Muscle layer of colon (tissue), 2 donors: ENCODE data around the gene EIF1AD.
A peak's percentile ranks its signal among the peaks of the same experiment; 100 is the strongest.
"Not testable (repeated sequence)": the region's sequence is repeated elsewhere in the genome, so short reads cannot be mapped to it uniquely, and the experiment has no call there.

Source experiments
- H3K27ac ChIP-seq: one replicate; pipeline ENCODE4 v1.7.0; 2013; ENCODE audit warnings: low read depth, mild to moderate bottlenecking, low read length, moderate library complexity
- H3K27me3 ChIP-seq, 2 donors: one replicate each; pipeline ENCODE4 v1.7.0; 2013; ENCODE audit warnings: low read length in 2 of 2, mild to moderate bottlenecking in 2 of 2; ENCODE audit not compliant: insufficient read depth in 2 of 2, control insufficient read depth in 1 of 2
- H3K36me3 ChIP-seq: one replicate; pipeline ENCODE4 v1.7.0; 2013; ENCODE audit warnings: mild to moderate bottlenecking, low read length; ENCODE audit not compliant: insufficient read depth
- H3K4me1 ChIP-seq: one replicate; pipeline ENCODE4 v1.7.0; 2013; ENCODE audit warnings: mild to moderate bottlenecking, low read length; ENCODE audit not compliant: insufficient read depth
- H3K4me3 ChIP-seq, 2 donors: one replicate each; pipeline ENCODE4 v1.7.0; 2013; ENCODE audit warnings: low read length in 2 of 2, low read depth in 1 of 2, mild to moderate bottlenecking in 1 of 2, moderate library complexity in 1 of 2
- H3K9ac ChIP-seq: one replicate; pipeline ENCODE4 v1.7.0; 2013; ENCODE audit warnings: low read length
- H3K9me3 ChIP-seq: one replicate; pipeline ENCODE4 v1.7.0; 2013; ENCODE audit warnings: mild to moderate bottlenecking, low read length
- donor health status: abdominal sarcoma.
- donor health status: Adenocarcinoma of cecum.

The EIF1AD gene

DNA sequence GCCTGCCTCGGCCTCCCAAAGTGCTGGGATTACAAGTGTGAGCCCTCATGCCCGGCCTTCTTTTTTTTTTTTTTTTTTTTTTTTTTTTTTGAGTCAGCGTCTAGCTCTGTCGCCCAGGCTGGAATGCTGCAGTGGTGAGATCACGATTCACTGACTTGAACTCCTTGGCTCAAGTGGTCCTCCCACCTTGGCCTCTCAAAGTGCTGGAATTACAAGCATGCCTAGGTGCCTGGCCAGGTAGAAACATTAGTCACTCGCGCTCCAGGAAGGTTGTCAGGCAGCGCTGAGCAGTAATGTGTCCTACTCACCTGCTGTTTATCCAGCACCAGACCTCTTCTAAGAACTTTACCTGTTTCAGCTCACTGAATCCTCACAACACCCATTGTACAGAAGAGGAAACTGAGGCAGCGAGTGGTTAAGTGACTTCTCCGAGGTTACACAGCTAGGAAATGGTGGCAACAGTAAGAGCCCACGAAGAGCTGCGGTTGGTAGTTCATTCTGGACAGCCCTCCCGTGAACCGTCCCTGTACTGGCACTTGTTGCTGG lies 9.4 kb upstream of the EIF1AD start:
- Histone ChIP-seq H3K9ac (no peak overlapping the region), H3K9me3 (no peaks in the 10 kb centered on the region), H3K27me3 (peaks cover 11 to 19% of the 10 kb centered on the region in 2 donors), H3K4me3 (peak overlapping the region in 1 of 2 donors; percentile 42), H3K4me1 (peaks cover 4% of the 10 kb centered on the region), H3K36me3 (no peaks in the 10 kb centered on the region), H3K27ac (no peak overlapping the region)

DNA sequence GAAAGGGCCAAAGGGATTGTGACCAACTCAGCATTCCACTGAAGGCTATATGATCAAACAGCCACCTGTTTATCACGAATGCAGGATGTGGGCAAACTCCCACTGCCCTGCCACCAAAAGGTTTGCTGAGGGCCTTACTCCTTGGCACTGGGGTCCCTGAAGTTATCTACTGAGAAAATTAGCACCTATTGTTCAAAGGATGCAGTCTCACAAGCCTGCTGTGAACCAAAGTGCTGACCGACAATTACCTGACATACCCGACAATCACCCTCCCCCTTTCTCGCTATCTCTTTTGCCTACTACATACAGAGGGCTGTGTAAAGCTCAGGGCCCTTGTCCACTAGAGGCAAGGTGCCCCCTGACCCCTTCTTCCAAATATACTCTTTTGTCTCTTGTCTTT lies 8.1 kb upstream of the EIF1AD start:
- H3K36me3 ChIP-seq, H3K9me3 ChIP-seq, H3K9ac ChIP-seq, H3K4me3 ChIP-seq, H3K27ac ChIP-seq, H3K4me1 ChIP-seq: not testable (repeated sequence)
- peaks cover 11 to 19% of the 10 kb centered on the region in 2 donors for H3K27me3 ChIP-seq

DNA sequence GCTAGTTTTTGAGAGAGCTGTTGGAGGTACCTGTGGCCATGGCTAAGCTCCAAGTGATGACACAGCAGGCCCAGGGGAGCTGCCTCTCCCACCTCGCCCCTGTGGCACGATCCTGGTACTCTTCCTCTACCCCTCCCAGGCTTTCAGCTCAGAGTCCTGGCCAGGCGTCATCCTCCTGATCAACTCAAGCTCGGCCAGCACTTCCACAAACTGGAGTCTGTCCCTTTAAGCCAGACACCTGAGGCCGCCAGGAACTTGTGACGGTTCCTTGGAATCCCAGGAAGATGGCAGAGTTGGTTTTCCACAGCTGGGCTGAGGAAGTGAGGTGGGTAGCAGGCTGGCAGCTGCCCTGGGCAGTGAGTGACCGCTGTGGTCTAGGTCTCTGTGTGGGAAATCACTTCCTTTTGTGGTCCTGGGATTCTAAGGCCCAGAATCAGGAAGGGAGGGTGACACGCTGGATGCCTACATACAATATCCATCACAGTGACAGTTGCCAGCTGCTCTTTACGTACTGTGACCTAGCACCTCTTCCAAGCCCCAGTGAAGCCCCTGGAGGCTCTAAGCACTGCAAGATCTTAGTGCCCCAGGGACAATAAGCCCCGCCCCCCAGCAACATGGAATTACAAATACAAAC lies 6.6 kb upstream of the EIF1AD start:
- H3K27ac ChIP-seq, result no peak overlapping the region
- H3K4me1 ChIP-seq, result peaks cover 4% of the 10 kb centered on the region
- H3K4me3 ChIP-seq, result no peak overlapping the region
- H3K9ac ChIP-seq, result no peak overlapping the region
- H3K36me3 ChIP-seq, result peaks cover 14% of the 10 kb centered on the region
- H3K9me3 ChIP-seq, result no peaks in the 10 kb centered on the region
- H3K27me3 ChIP-seq, result peaks cover 10 to 14% of the 10 kb centered on the region in 2 donors

DNA sequence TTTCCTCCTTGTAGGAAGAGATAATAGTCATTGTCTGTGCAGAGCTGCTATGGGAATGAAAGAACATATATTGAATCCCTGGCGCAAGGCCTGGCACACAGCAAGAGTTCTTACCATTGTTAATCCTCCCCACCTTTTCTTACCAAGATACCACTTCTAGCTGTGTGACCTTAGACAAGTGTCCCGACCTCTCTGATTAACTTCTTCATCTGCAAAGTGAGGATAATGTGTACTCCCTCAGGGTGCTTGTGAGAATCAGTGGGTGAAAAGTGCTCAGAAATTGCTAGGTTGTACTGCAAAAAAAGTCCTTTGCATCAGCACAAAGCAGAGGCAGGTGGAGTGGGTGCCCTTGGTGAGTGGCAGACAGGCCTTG lies 6.1 kb upstream of the EIF1AD start:
- H3K4me1 ChIP-seq, result peaks cover 9% of the 10 kb centered on the region
- no peak overlapping the region for H3K9ac ChIP-seq
- H3K36me3 ChIP-seq, result peaks cover 15% of the 10 kb centered on the region
- H3K4me3 ChIP-seq, result no peak overlapping the region
- H3K9me3 ChIP-seq, result no peaks in the 10 kb centered on the region
- no peak overlapping the region for H3K27ac ChIP-seq
- H3K27me3 ChIP-seq, result peaks cover 5 to 10% of the 10 kb centered on the region in 2 donors

DNA sequence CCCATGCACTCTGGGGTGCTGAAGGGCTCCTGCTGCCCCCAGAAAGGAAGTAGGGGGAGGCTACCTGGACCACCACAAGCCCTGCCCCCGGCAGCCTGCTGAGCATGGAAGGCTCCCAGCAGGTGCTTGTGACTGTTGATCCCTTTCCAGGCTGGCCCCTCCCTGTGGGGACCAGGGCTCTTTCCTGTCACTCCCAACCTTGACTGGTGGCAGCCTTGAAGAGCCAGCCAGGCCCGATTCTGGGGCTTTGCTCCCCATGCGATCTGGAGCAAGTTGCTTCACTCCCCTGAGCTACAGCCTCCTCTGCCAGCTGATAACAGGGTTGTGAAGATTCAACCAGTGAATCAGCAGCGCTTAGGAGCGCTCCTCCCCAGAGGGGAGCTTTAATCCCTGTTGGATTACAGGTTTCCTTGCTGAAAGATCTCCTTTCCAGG lies 5.3 kb upstream of the EIF1AD start:
- Histone ChIP-seq H3K4me1 (peaks cover 12% of the 10 kb centered on the region), H3K27ac (no peak overlapping the region), H3K9ac (no peak overlapping the region), H3K9me3 (no peaks in the 10 kb centered on the region), H3K27me3 (peaks cover 0 to 8% of the 10 kb centered on the region in 2 donors), H3K36me3 (peaks cover 15% of the 10 kb centered on the region), H3K4me3 (no peak overlapping the region)

- no peak overlapping the region for H3K4me3 ChIP-seq
- peaks cover 12% of the 10 kb centered on the region for H3K4me1 ChIP-seq
- H3K27ac ChIP-seq, result no peak overlapping the region
- no peak overlapping the region for H3K9ac ChIP-seq
- H3K27me3 ChIP-seq, result peaks cover 0 to 4% of the 10 kb centered on the region in 2 donors
- H3K36me3 ChIP-seq, result peaks cover 15% of the 10 kb centered on the region
- H3K9me3 ChIP-seq, result no peaks in the 10 kb centered on the region
Measured at GRCh38 chr11:66006891-66007176, 4.9 kb upstream of the EIF1AD start.

DNA sequence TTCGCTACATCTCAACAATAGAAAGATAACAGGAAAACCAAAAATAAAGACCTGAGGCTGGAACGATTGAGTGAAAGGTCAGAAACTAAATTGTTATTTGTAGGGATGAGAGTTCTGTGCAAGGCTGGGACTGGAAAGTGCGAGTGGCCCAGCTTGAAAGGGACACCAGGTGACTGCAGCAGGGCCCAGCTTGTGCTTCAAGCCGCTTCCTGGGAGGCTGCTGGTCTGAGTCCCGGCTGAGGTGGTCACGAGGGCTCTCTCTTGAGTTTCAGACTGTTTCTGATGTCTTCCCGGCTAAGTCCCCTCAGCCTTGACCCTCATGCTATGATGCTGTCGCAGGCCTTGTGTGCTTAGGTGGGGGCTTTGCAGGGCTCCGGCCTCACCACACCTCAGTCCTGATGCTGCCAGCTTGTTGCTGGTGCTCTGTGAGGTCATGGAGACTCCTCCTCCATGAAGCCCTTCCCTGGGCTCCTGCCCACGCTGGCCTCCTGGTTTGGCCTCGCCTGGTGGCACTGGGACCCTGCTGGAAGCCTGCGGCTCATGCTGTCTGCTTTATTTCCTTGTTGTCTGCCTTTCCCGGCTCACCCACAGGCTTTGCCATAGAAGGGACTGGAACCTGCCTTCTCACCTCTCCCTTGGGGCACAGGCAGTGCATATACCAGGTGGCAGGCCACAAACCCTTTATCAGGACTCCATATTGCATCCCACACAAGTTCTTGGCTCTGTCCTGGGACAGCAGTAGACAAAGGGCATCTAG lies 4.4 kb upstream of the EIF1AD start:
- H3K4me3 ChIP-seq, result no peak overlapping the region
- no peaks in the 10 kb centered on the region for H3K9me3 ChIP-seq
- H3K9ac ChIP-seq, result no peak overlapping the region
- no peak overlapping the region for H3K27ac ChIP-seq
- peaks cover 8% of the 10 kb centered on the region for H3K4me1 ChIP-seq
- peaks cover 15% of the 10 kb centered on the region for H3K36me3 ChIP-seq
- no peaks in the 10 kb centered on the region for H3K27me3 ChIP-seq

- Histone ChIP-seq H3K9me3 (no peaks in the 10 kb centered on the region), H3K27ac (no peak overlapping the region), H3K27me3 (no peaks in the 10 kb centered on the region), H3K9ac (no peak overlapping the region), H3K4me1 (peaks cover 16% of the 10 kb centered on the region), H3K36me3 (peaks cover 28% of the 10 kb centered on the region), H3K4me3 (no peak overlapping the region)
Measured at GRCh38 chr11:66004186-66004585, 2.2 kb upstream of the EIF1AD start.

DNA sequence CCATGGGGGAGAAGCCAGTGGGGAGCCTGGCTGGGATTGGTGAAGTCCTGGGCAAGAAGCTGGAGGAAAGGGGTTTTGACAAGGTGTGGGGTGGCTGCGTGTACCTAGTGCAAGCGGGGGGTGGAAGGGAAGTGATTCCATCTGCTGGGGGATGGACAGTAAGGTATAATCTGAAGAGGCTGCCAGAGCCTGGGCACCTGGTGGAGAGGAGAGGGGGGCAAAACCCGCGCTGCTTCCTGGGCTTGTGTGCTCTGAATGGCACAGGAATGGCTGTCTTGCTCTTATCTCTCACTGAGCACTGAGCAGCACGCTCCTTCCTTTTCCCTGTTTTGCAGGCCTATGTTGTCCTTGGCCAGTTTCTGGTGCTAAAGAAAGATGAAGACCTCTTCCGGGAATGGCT lies 1.3 kb upstream of the EIF1AD start:
- H3K9me3 ChIP-seq, result no peaks in the 10 kb centered on the region
- H3K27me3 ChIP-seq, result no peaks in the 10 kb centered on the region
- H3K4me1 ChIP-seq, result peaks cover 16% of the 10 kb centered on the region
- H3K9ac ChIP-seq, result peak overlapping the region; percentile 62
- peaks cover 37% of the 10 kb centered on the region for H3K36me3 ChIP-seq
- peak overlapping the region; percentile 98 to 100 for H3K4me3 ChIP-seq
- H3K27ac ChIP-seq, result peak overlapping the region; percentile 93

DNA sequence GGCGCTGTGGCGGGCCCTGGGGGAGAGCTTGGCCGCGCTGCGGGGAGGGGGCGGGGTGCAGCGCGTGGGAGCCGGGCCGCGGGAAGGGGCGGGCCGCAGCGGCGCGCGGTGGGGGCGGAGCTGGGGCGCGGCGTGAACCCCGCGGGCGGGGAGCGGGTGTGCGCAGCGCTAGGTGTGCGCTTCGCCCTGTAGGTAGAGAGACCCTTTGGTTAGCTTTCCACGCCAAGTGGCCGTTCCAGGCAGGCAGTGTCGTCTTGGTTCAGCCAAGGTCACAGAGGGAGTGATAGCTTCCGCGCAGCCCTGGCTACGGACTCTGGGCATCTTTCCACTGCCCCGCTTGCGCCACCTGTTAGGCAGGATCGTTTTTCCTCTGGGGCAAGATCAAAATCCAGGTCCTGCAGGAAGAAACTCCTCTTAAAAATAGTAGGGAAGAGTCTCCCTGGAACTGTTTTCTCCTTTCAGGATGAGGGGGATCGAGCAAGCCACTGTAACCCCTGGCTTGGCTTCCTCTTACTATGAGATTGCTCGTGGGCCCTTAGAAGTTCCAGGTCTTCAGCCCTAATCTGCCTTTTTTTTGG lies 780 bp upstream of the EIF1AD start:
- Histone ChIP-seq H3K9ac (peak overlapping the region; percentile 62), H3K27ac (peak overlapping the region; percentile 93), H3K4me1 (peaks cover 16% of the 10 kb centered on the region), H3K27me3 (no peaks in the 10 kb centered on the region), H3K36me3 (peaks cover 43% of the 10 kb centered on the region), H3K9me3 (no peaks in the 10 kb centered on the region), H3K4me3 (peak overlapping the region; percentile 98 to 100)

GRCh38 chr11:65997286-65997685 lies 4.7 kb downstream of the EIF1AD start:
- Histone ChIP-seq H3K4me1 (peaks cover 8% of the 10 kb centered on the region), H3K4me3 (no peak overlapping the region), H3K27me3 (no peaks in the 10 kb centered on the region), H3K36me3 (peaks cover 37% of the 10 kb centered on the region), H3K9me3 (no peaks in the 10 kb centered on the region), H3K9ac (no peak overlapping the region), H3K27ac (no peak overlapping the region)
